ENCODE data around the gene CDC23. TPM values are rescaled to one million over a fixed set of nuclear protein-coding genes. Genes with fewer than 3 reads are reported as not detected.

The CDC23 gene
- total and polyA plus RNA-seq, 7 donors = 7.8 to 33.1 (median 17.2) TPM

GRCh38 chr5:138192826-138193225, 20.3 kb downstream of the CDC23 start:
- DNase-seq = no peak
- no peaks in the 10 kb centered on the region for H3K27me3 ChIP-seq
- TF ChIP-seq POLR2A (IDR thresholded peaks at IDR 0.05) (no peak), EP300 (IDR thresholded peaks at IDR 0.05) (no peak), CTCF (IDR thresholded peaks at IDR 0.05) (no peak), POLR2AphosphoS5 (IDR thresholded peaks at IDR 0.05) (no peak)
- H3K36me3 ChIP-seq = peaks cover 23 to 91% (median 45%) of the 10 kb centered on the region in 4 donors
- H3K4me1 ChIP-seq = no peaks in the 10 kb centered on the region
- 94 to 98% methylated on average over 3 of the region's 3 CpGs for WGBS, 2 donors
- no peaks in the 10 kb centered on the region for H3K9me3 ChIP-seq
- intact Hi-C loops (cut with DNase I) = no loop called here
- no peak overlapping the region for H3K27ac ChIP-seq
- H3K4me3 ChIP-seq = no peak overlapping the region

- TF ChIP-seq EP300 (IDR thresholded peaks at IDR 0.05) = no peak
- no peak for TF ChIP-seq CTCF (IDR thresholded peaks at IDR 0.05)
- no peak for TF ChIP-seq POLR2A (IDR thresholded peaks at IDR 0.05)
- TF ChIP-seq POLR2AphosphoS5 (IDR thresholded peaks at IDR 0.05) = no peak
- no peak for DNase-seq
- no peak overlapping the region for H3K4me3 ChIP-seq
- no peak overlapping the region for H3K27ac ChIP-seq
- intact Hi-C loops (cut with DNase I) = no loop called here
- H3K4me1 ChIP-seq = no peaks in the 10 kb centered on the region
- no peaks in the 10 kb centered on the region for H3K9me3 ChIP-seq
- no peaks in the 10 kb centered on the region for H3K27me3 ChIP-seq
- H3K36me3 ChIP-seq = peaks cover 23 to 96% (median 51%) of the 10 kb centered on the region in 4 donors
- 89 to 92% methylated on average over 3 of the region's 3 CpGs for WGBS, 2 donors
Measured at GRCh38 chr5:138188626-138189025, 24.5 kb downstream of the CDC23 start.

- Histone ChIP-seq H3K36me3 (peaks cover 10 to 71% (median 36%) of the 10 kb centered on the region in 4 donors), H3K27ac (no peak overlapping the region), H3K4me1 (no peaks in the 10 kb centered on the region), H3K9me3 (no peaks in the 10 kb centered on the region), H3K27me3 (no peaks in the 10 kb centered on the region), H3K4me3 (no peak overlapping the region)
- no peak for DNase-seq
- WGBS, 2 donors = 79 to 87% methylated on average over 2 of the region's 2 CpGs
- TF ChIP-seq CTCF (IDR thresholded peaks at IDR 0.05) = no peak
- TF ChIP-seq POLR2AphosphoS5 (IDR thresholded peaks at IDR 0.05) = no peak
- TF ChIP-seq POLR2A (IDR thresholded peaks at IDR 0.05) = no peak
- no peak for TF ChIP-seq EP300 (IDR thresholded peaks at IDR 0.05)
- intact Hi-C loops (cut with DNase I) = no loop called here
Measured at GRCh38 chr5:138186002-138186447, 27.1 kb downstream of the CDC23 start.

- WGBS, 2 donors = 96% methylated on average over 6 of the region's 6 CpGs
- no peak overlapping the region for H3K27ac ChIP-seq
- H3K36me3 ChIP-seq = peaks cover 0 to 41% (median 14%) of the 10 kb centered on the region in 4 donors
- H3K9me3 ChIP-seq = no peaks in the 10 kb centered on the region
- no peaks in the 10 kb centered on the region for H3K27me3 ChIP-seq
- no peak overlapping the region for H3K4me3 ChIP-seq
- TF ChIP-seq EP300 (IDR thresholded peaks at IDR 0.05) (no peak), POLR2A (IDR thresholded peaks at IDR 0.05) (no peak), CTCF (IDR thresholded peaks at IDR 0.05) (no peak), POLR2AphosphoS5 (IDR thresholded peaks at IDR 0.05) (no peak)
- intact Hi-C loops (cut with DNase I) = no loop called here
- peaks cover 0 to 10% (median 8%) of the 10 kb centered on the region in 4 donors for H3K4me1 ChIP-seq
- DNase-seq = no peak
Measured at GRCh38 chr5:138182808-138183207, 30.3 kb downstream of the CDC23 start.

- Histone ChIP-seq H3K36me3 (peaks cover 0 to 31% (median 8%) of the 10 kb centered on the region in 4 donors), H3K27ac (no peak overlapping the region), H3K4me1 (peaks cover 0 to 27% (median 20%) of the 10 kb centered on the region in 4 donors), H3K27me3 (no peaks in the 10 kb centered on the region), H3K9me3 (no peaks in the 10 kb centered on the region), H3K4me3 (no peak overlapping the region)
- WGBS, 2 donors = 93% methylated on average over 5 of the region's 5 CpGs
- DNase-seq = no peak
- intact Hi-C loops (cut with DNase I) = no loop called here
- TF ChIP-seq POLR2A (IDR thresholded peaks at IDR 0.05) (no peak), EP300 (IDR thresholded peaks at IDR 0.05) (no peak), POLR2AphosphoS5 (IDR thresholded peaks at IDR 0.05) (no peak), CTCF (IDR thresholded peaks at IDR 0.05) (no peak)
Measured at GRCh38 chr5:138180841-138181240, 32.3 kb downstream of the CDC23 start.
